ENCODE data around the gene DMAC2L. TPM values are rescaled to one million over a fixed set of nuclear protein-coding genes. Genes with fewer than 3 reads are reported as not detected.

DMAC2L gene
- total RNA-seq, 2 experiments from 2014 or later: 13.8 to 33.0 TPM

- Histone ChIP-seq H4K20me1 (ENCODE audit: insufficient read depth, low read length) (no peaks in the 10 kb centered on the region), H3K4me1 (ENCODE audit: insufficient read depth, low read length, poor library complexity, severe bottlenecking) (no peaks in the 10 kb centered on the region), H3K36me3 (ENCODE audit: insufficient read depth, low read length) (no peaks in the 10 kb centered on the region; the same call in 1 of the 2 replicates), H3K9me3 (ENCODE audit: low read length) (no peaks in the 10 kb centered on the region), H3K27ac (ENCODE audit: low read depth, low read length, poor library complexity, severe bottlenecking) (no peak overlapping the region), H3K9me2 (ENCODE audit: insufficient read depth, low read length) (no peaks in the 10 kb centered on the region), H2AFZ (ENCODE audit: low read length) (no peak overlapping the region), H3K4me3 (ENCODE audit: low read depth, low read length, poor library complexity, severe bottlenecking) (no peak overlapping the region), H3K4me2 (ENCODE audit: low read length) (no peak overlapping the region), H3K79me2 (ENCODE audit: insufficient read depth, low read depth, low read length) (no peaks in the 10 kb centered on the region)
- POLR2A ChIA-PET: interaction anchor here (0.7 to 0.9 kb wide), 3 partner anchors 21 to 162 kb away, joined by 3 to 4 read pairs (median 4); partner anchors contain the start of genes DMAC2L and L2HGDH
- CTCF ChIA-PET (ENCODE audit: unreplicated experiment): no interaction called here
- no TSS peak for BruUV-seq (replicated peaks)
- no peak for TF ChIP-seq CTCF (conservative IDR thresholded peaks at IDR 0.05; ENCODE audit: low read length)
- no peak for TF ChIP-seq EZH2phosphoT487 (IDR thresholded peaks at IDR 0.05; ENCODE audit: borderline replicate concordance, low read depth, low read length)
- intact Hi-C loops (cut with micrococcal nuclease; ENCODE audit: unreplicated experiment): no loop called here
- no peak for DNase-seq (ENCODE audit: low spot score)
Observed at GRCh38 chr14:50333014-50333509, 20.9 kb downstream of the DMAC2L start.

GRCh38 chr14:50334211-50334610 lies 22.1 kb downstream of the DMAC2L start:
- Histone ChIP-seq H3K9me3 (ENCODE audit: low read length) (no peaks in the 10 kb centered on the region), H3K79me2 (ENCODE audit: insufficient read depth, low read depth, low read length) (no peaks in the 10 kb centered on the region), H3K36me3 (ENCODE audit: insufficient read depth, low read length) (no peaks in the 10 kb centered on the region; the same call in 1 of the 2 replicates), H3K4me3 (ENCODE audit: low read depth, low read length, poor library complexity, severe bottlenecking) (no peak overlapping the region), H3K4me1 (ENCODE audit: insufficient read depth, low read length, poor library complexity, severe bottlenecking) (no peaks in the 10 kb centered on the region), H4K20me1 (ENCODE audit: insufficient read depth, low read length) (no peaks in the 10 kb centered on the region), H3K27ac (ENCODE audit: low read depth, low read length, poor library complexity, severe bottlenecking) (no peak overlapping the region), H3K4me2 (ENCODE audit: low read length) (no peak overlapping the region), H2AFZ (ENCODE audit: low read length) (no peak overlapping the region), H3K9me2 (ENCODE audit: insufficient read depth, low read length) (no peaks in the 10 kb centered on the region)
- intact Hi-C loops (cut with micrococcal nuclease; ENCODE audit: unreplicated experiment): no loop called here
- BruUV-seq (replicated peaks): no TSS peak
- no peak for TF ChIP-seq CTCF (conservative IDR thresholded peaks at IDR 0.05; ENCODE audit: low read length)
- no peak for TF ChIP-seq EZH2phosphoT487 (IDR thresholded peaks at IDR 0.05; ENCODE audit: borderline replicate concordance, low read depth, low read length)
- DNase-seq (ENCODE audit: low spot score): no peak
- CTCF ChIA-PET (ENCODE audit: unreplicated experiment): no interaction called here
- POLR2A ChIA-PET: interaction anchor here (0.6 to 0.7 kb wide), 2 partner anchors 47 to 404 kb away, joined by 3 to 5 read pairs; no protein-coding TSS in a partner anchor

- H4K20me1 ChIP-seq (ENCODE audit: insufficient read depth, low read length): no peaks in the 10 kb centered on the region
- no peak overlapping the region for H3K4me3 ChIP-seq (ENCODE audit: low read depth, low read length, poor library complexity, severe bottlenecking)
- ChIA-PET CTCF (ENCODE audit: unreplicated experiment) (no interaction called here), POLR2A (interaction anchor here (0.6 to 1.5 kb wide), 4 partner anchors 11 to 110 kb away, joined by 3 to 6 read pairs (median 4); no protein-coding TSS in a partner anchor)
- H3K9me3 ChIP-seq (ENCODE audit: low read length): no peaks in the 10 kb centered on the region
- no peak overlapping the region for H3K27ac ChIP-seq (ENCODE audit: low read depth, low read length, poor library complexity, severe bottlenecking)
- no TSS peak for BruUV-seq (replicated peaks)
- TF ChIP-seq CTCF (conservative IDR thresholded peaks at IDR 0.05; ENCODE audit: low read length) (no peak), EZH2phosphoT487 (IDR thresholded peaks at IDR 0.05; ENCODE audit: borderline replicate concordance, low read depth, low read length) (no peak)
- no peaks in the 10 kb centered on the region for H3K79me2 ChIP-seq (ENCODE audit: insufficient read depth, low read depth, low read length)
- H2AFZ ChIP-seq (ENCODE audit: low read length): no peak overlapping the region
- no peaks in the 10 kb centered on the region for H3K9me2 ChIP-seq (ENCODE audit: insufficient read depth, low read length)
- no peak overlapping the region for H3K4me2 ChIP-seq (ENCODE audit: low read length)
- H3K36me3 ChIP-seq (ENCODE audit: insufficient read depth, low read length): no peaks in the 10 kb centered on the region; the same call in 1 of the 2 replicates
- no peak for DNase-seq (ENCODE audit: low spot score)
- H3K4me1 ChIP-seq (ENCODE audit: insufficient read depth, low read length, poor library complexity, severe bottlenecking): no peaks in the 10 kb centered on the region
- intact Hi-C loops (cut with micrococcal nuclease; ENCODE audit: unreplicated experiment): no loop called here
Observed at GRCh38 chr14:50335389-50335788, 23.3 kb downstream of the DMAC2L start.
